SK-N-SH treated with all-trans-retinoic acid at 6 μM for 48 hours (cell line): ENCODE results near the gene ZNF37A.
"Not testable (repeated sequence)": the region's sequence is repeated elsewhere in the genome, so short reads cannot be mapped to it uniquely, and the experiment has no call there.

Experiments
- ATAC-seq: fragments of 200-7000 bp; cut with Tn5 transposase; 3 replicates; pipeline ENCODE4 v1.9.1; 2020; ENCODE audit warnings: mild to moderate bottlenecking, moderate library complexity
- ARNTL ChIP-seq: fragments of 450-650 bp; formaldehyde crosslinking; IDR thresholded peaks from 2 replicates; pipeline ENCODE4 v1.5.0; 2020; ENCODE audit warnings: low read depth, mild to moderate bottlenecking, moderate library complexity, borderline replicate concordance
- BACH2 ChIP-seq: fragments of 250-450 bp; sonication (Bioruptor Pico); IDR thresholded peaks from 2 replicates; pipeline ENCODE4 v1.9.0; 2021; ENCODE audit warnings: mild to moderate bottlenecking, borderline replicate concordance
- CREB5 ChIP-seq: fragments of 250-450 bp; sonication (Bioruptor Pico); IDR thresholded peaks from 2 replicates; pipeline ENCODE4 v1.5.1; 2020; ENCODE audit warnings: low read depth, mild to moderate bottlenecking, moderate library complexity
- CSDC2 ChIP-seq: fragments of 250-450 bp; sonication (Bioruptor Pico); IDR thresholded peaks from 2 replicates; pipeline ENCODE4 v1.5.0; 2020; ENCODE audit warnings: mild to moderate bottlenecking, moderate library complexity
- CSRNP3 ChIP-seq: fragments of 250-450 bp; sonication (Bioruptor Pico); IDR thresholded peaks from 2 replicates; pipeline ENCODE4 v1.5.1; 2021; ENCODE audit warnings: mild to moderate bottlenecking, moderate library complexity
- GLIS3 ChIP-seq: fragments of 250-450 bp; sonication (Bioruptor Pico); IDR thresholded peaks from 2 replicates; pipeline ENCODE4 v1.5.0; 2020; ENCODE audit warnings: mild to moderate bottlenecking, moderate library complexity
- ISL1 ChIP-seq: fragments of 250-450 bp; sonication (Bioruptor Pico); IDR thresholded peaks from 2 replicates; pipeline ENCODE4 v2.1.2; 2022; ENCODE audit warnings: mild to moderate bottlenecking, moderate library complexity
- OSR1 ChIP-seq: fragments of 250-450 bp; sonication (Bioruptor Pico); IDR thresholded peaks from 2 replicates; pipeline ENCODE4 v1.8.0; 2022; ENCODE audit warnings: moderate library complexity, mild to moderate bottlenecking, inconsistent platforms
- PATZ1 ChIP-seq: fragments of 250-450 bp; sonication (Bioruptor Pico); IDR thresholded peaks from 2 replicates; pipeline ENCODE4 v1.8.0; 2020; ENCODE audit warnings: mild to moderate bottlenecking, moderate library complexity, borderline replicate concordance
- POU6F1 ChIP-seq: fragments of 250-450 bp; sonication (Bioruptor Pico); IDR thresholded peaks from 2 replicates; pipeline ENCODE4 v1.8.0; 2021; ENCODE audit warnings: low read depth, mild to moderate bottlenecking, moderate library complexity, borderline replicate concordance
- RARB ChIP-seq: fragments of 250-450 bp; sonication (Bioruptor Pico); IDR thresholded peaks from 2 replicates; pipeline ENCODE4 v1.8.0; 2021; ENCODE audit warnings: mild to moderate bottlenecking, moderate library complexity
- SNAI2 ChIP-seq: fragments of 250-450 bp; sonication (Bioruptor Pico); IDR thresholded peaks from 2 replicates; pipeline ENCODE4 v1.5.0; 2020; ENCODE audit warnings: mild to moderate bottlenecking, moderate library complexity
- TCF4 ChIP-seq: fragments of 250-450 bp; sonication (Bioruptor Pico); IDR thresholded peaks from 2 replicates; pipeline ENCODE4 v1.8.0; 2021; ENCODE audit warnings: mild to moderate bottlenecking, moderate library complexity, borderline replicate concordance
- TOX ChIP-seq: fragments of 250-450 bp; sonication (Bioruptor Pico); IDR thresholded peaks from 2 replicates; pipeline ENCODE4 v1.8.0; 2021; ENCODE audit warnings: mild to moderate bottlenecking, moderate library complexity, borderline replicate concordance
- ZC3H10 ChIP-seq: fragments of 250-450 bp; sonication (Bioruptor Pico); IDR thresholded peaks from 2 replicates; pipeline ENCODE4 v1.5.1; 2021; ENCODE audit warnings: mild to moderate bottlenecking, moderate library complexity
- ZFP3 ChIP-seq: fragments of 250-450 bp; sonication (Bioruptor Pico); IDR thresholded peaks from 2 replicates; pipeline ENCODE4 v1.5.0; 2020; ENCODE audit warnings: mild to moderate bottlenecking, moderate library complexity
- ZNF70 ChIP-seq: fragments of 450-650 bp; formaldehyde crosslinking; IDR thresholded peaks from 2 replicates; pipeline ENCODE4 v1.5.0; 2020; ENCODE audit warnings: mild to moderate bottlenecking, moderate library complexity
- ZNF8 ChIP-seq: fragments of 450-650 bp; formaldehyde crosslinking; IDR thresholded peaks from 2 replicates; pipeline ENCODE4 v1.5.0; 2020; ENCODE audit warnings: mild to moderate bottlenecking, moderate library complexity

ZNF37A gene

GRCh38 chr10:38076687-38077086 is 17.4 kb upstream of the ZNF37A start:
- TF ChIP-seq ZNF70 (CRISPR knock-in tag), result no peak
- no peak for TF ChIP-seq TCF4 (CRISPR knock-in tag)
- no peak for TF ChIP-seq OSR1 (CRISPR knock-in tag)
- no peak for TF ChIP-seq RARB
- no peak for TF ChIP-seq BACH2 (CRISPR knock-in tag)
- TF ChIP-seq PATZ1 (CRISPR knock-in tag), result no peak
- TF ChIP-seq ZFP3 (CRISPR knock-in tag), result no peak
- no peak for TF ChIP-seq SNAI2 (CRISPR knock-in tag)
- TF ChIP-seq ZNF8 (CRISPR knock-in tag), result no peak
- no peak for TF ChIP-seq CREB5
- TF ChIP-seq POU6F1 (CRISPR knock-in tag), result no peak
- no peak for TF ChIP-seq CSRNP3 (CRISPR knock-in tag)
- no peak for TF ChIP-seq GLIS3 (CRISPR knock-in tag)
- TF ChIP-seq ISL1 (CRISPR knock-in tag), result no peak
- no peak for ATAC-seq

GRCh38 chr10:38093318-38093717 is 819 bp upstream of the ZNF37A start:
- not testable (repeated sequence) for ATAC-seq

- peak; percentile 28 for ATAC-seq
- TF ChIP-seq POU6F1 (CRISPR knock-in tag) (no peak), ARNTL (CRISPR knock-in tag) (no peak), ZC3H10 (CRISPR knock-in tag) (no peak), ZFP3 (CRISPR knock-in tag) (no peak), SNAI2 (CRISPR knock-in tag) (no peak), CSDC2 (no peak), TOX (CRISPR knock-in tag) (no peak), CREB5 (no peak), CSRNP3 (CRISPR knock-in tag) (no peak), GLIS3 (CRISPR knock-in tag) (no peak)
These were observed 350 bp upstream of the ZNF37A start for GRCh38 chr10:38093816-38094157.
